Astrocyte (in vitro differentiated cells and primary cell): ENCODE measurements around the gene SUSD4. TPM values are rescaled to one million over a fixed set of nuclear protein-coding genes. Genes with fewer than 3 reads are reported as not detected.
A peak's percentile ranks its signal among the peaks of the same experiment; 100 is the strongest.

ENCODE experiments used
- DNase-seq: peaks from one replicate; pipeline ENCODE4 v3.0.0-alpha.2; 2010; ENCODE audit warnings: low read depth
- FAIRE-seq: peaks from 2 replicates; lab custom pipeline; 2011; peaks lifted over from hg19 to GRCh38; lab: Jason Lieb, UNC
- H2AFZ ChIP-seq: 2 replicates; pipeline ENCODE4 v1.6.0; 2012; ENCODE audit warnings: low read depth, low read length, inconsistent platforms
- H3K27ac ChIP-seq: 2 replicates; pipeline ENCODE4 v1.5.1; 2011; ENCODE audit warnings: low read depth, low read length, inconsistent platforms
- H3K27me3 ChIP-seq: 2 replicates; pipeline ENCODE4 v1.6.0; 2011; ENCODE audit warnings: low read length, inconsistent platforms; ENCODE audit not compliant: insufficient read depth
- H3K36me3 ChIP-seq: 2 replicates; pipeline ENCODE4 v1.5.1; 2011; ENCODE audit warnings: low read length, inconsistent platforms; ENCODE audit not compliant: insufficient read depth
- H3K4me1 ChIP-seq: 2 replicates; pipeline ENCODE4 v1.5.1; 2011; ENCODE audit warnings: low read length, inconsistent platforms; ENCODE audit not compliant: insufficient read depth
- H3K4me2 ChIP-seq: 2 replicates; pipeline ENCODE4 v1.6.0; 2012; ENCODE audit warnings: low read length, inconsistent platforms
- H3K4me3 ChIP-seq: 2 replicates; pipeline ENCODE4 v1.5.1; 2011; ENCODE audit warnings: low read depth, mild to moderate bottlenecking, low read length, inconsistent platforms; ENCODE audit not compliant: insufficient read depth
- H3K79me2 ChIP-seq: 2 replicates; pipeline ENCODE4 v1.6.0; 2012; ENCODE audit warnings: mild to moderate bottlenecking, low read length, inconsistent platforms; ENCODE audit not compliant: insufficient read depth
- H3K9ac ChIP-seq: 2 replicates; pipeline ENCODE4 v1.6.0; 2012; ENCODE audit warnings: mild to moderate bottlenecking, low read length, inconsistent platforms
- H3K9me3 ChIP-seq: 2 replicates; pipeline ENCODE4 v1.5.1; 2012; ENCODE audit warnings: low read depth, mild to moderate bottlenecking, low read length, inconsistent platforms; ENCODE audit not compliant: insufficient read depth
- H4K20me1 ChIP-seq: 2 replicates; pipeline ENCODE4 v1.6.0; 2012; ENCODE audit warnings: low read length, inconsistent platforms; ENCODE audit not compliant: insufficient read depth
- H3K27ac Mint-ChIP-seq: one replicate; pipeline ENCODE4 v1.8.0; 2021; ENCODE audit warnings: mild to moderate bottlenecking, mixed read lengths; ENCODE audit not compliant: unreplicated experiment
- H3K27me3 Mint-ChIP-seq: one replicate; pipeline ENCODE4 v1.8.0; 2021; ENCODE audit warnings: low read depth, mixed read lengths; ENCODE audit not compliant: unreplicated experiment
- H3K36me3 Mint-ChIP-seq: one replicate; pipeline ENCODE4 v1.8.0; 2021; ENCODE audit warnings: low read depth, mixed read lengths; ENCODE audit not compliant: unreplicated experiment
- H3K4me1 Mint-ChIP-seq: one replicate; pipeline ENCODE4 v1.8.0; 2021; ENCODE audit warnings: low read depth, mixed read lengths; ENCODE audit not compliant: unreplicated experiment
- H3K4me3 Mint-ChIP-seq: one replicate; pipeline ENCODE4 v1.8.0; 2021; ENCODE audit warnings: mild to moderate bottlenecking, moderate library complexity, mixed read lengths; ENCODE audit not compliant: unreplicated experiment
- H3K9me3 Mint-ChIP-seq: one replicate; pipeline ENCODE4 v1.8.0; 2021; ENCODE audit warnings: mild to moderate bottlenecking, mixed read lengths; ENCODE audit not compliant: unreplicated experiment
- EZH2 ChIP-seq: IDR thresholded peaks from 2 replicates; pipeline ENCODE4 v1.6.1; 2012; ENCODE audit warnings: mild to moderate bottlenecking, low read length, inconsistent platforms; ENCODE audit not compliant: insufficient read depth
- total RNA-seq: library from RNA; stranded (reverse); gene quantifications from 2 replicates; pipeline ENCODE4 v1.2.1, GENCODE V29; 2021
- TF ChIP-seq, protein P1 (sequence below): IDR thresholded peaks from 2 replicates; pipeline ENCODE4 v1.5.1; 2011; ENCODE audit warnings: low read depth, mild to moderate bottlenecking, inconsistent platforms, low read length, moderate library complexity; ENCODE audit not compliant: insufficient read depth

SUSD4 gene
- total RNA-seq, 1 donor from 2014 or later: 9.2 TPM

DNA sequence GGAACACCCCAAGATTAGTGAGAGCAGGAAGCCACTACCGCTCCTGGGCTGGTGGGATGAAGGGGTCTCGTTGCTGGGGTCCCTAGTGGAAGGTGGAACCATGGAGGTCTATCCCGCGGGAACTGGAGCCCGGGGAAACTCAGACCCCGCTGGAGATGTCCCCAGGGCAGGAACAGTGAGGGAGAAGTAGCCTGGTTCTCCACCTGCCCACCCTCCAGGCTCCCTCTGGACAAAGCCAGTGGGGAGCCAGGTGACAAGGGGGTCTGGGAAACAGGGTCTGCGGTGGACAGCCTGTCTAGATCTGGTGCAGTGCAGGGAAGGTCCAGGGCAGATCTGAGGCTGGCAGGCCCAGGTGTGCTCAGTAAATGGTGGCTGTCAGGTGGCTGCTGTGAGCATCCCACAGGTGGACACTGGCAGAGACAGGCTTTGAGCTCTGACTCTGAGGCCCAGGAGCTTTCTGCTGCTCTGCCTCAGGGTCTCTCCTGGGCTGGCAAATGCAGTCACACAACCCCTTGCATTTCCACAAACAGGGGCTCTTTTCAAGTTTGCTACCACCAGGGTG is 132.9 kb downstream of the SUSD4 start:
- Mint-ChIP-seq H3K36me3 (peaks cover 13% of the 10 kb centered on the region), H3K9me3 (peaks cover 1% of the 10 kb centered on the region), H3K27me3 (peaks cover 6% of the 10 kb centered on the region), H3K4me1 (peaks cover 60% of the 10 kb centered on the region), H3K4me3 (no peak overlapping the region), H3K27ac (peak overlapping the region; percentile 96)
- Histone ChIP-seq H3K36me3 (no peaks in the 10 kb centered on the region), H3K4me2 (peak overlapping the region; percentile 87), H4K20me1 (no peaks in the 10 kb centered on the region), H3K27ac (peak overlapping the region; percentile 99), H3K4me1 (peaks cover 53% of the 10 kb centered on the region), H2AFZ (peak overlapping the region; percentile 71), H3K9me3 (no peaks in the 10 kb centered on the region), H3K27me3 (no peaks in the 10 kb centered on the region), H3K4me3 (no peak overlapping the region), H3K79me2 (no peaks in the 10 kb centered on the region), H3K9ac (peak overlapping the region; percentile 86)
- TF ChIP-seq, protein P1, sequence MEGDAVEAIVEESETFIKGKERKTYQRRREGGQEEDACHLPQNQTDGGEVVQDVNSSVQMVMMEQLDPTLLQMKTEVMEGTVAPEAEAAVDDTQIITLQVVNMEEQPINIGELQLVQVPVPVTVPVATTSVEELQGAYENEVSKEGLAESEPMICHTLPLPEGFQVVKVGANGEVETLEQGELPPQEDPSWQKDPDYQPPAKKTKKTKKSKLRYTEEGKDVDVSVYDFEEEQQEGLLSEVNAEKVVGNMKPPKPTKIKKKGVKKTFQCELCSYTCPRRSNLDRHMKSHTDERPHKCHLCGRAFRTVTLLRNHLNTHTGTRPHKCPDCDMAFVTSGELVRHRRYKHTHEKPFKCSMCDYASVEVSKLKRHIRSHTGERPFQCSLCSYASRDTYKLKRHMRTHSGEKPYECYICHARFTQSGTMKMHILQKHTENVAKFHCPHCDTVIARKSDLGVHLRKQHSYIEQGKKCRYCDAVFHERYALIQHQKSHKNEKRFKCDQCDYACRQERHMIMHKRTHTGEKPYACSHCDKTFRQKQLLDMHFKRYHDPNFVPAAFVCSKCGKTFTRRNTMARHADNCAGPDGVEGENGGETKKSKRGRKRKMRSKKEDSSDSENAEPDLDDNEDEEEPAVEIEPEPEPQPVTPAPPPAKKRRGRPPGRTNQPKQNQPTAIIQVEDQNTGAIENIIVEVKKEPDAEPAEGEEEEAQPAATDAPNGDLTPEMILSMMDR: no peak
- no peak for TF ChIP-seq EZH2
- FAIRE-seq: no peak
- DNase-seq: no peak

DNA sequence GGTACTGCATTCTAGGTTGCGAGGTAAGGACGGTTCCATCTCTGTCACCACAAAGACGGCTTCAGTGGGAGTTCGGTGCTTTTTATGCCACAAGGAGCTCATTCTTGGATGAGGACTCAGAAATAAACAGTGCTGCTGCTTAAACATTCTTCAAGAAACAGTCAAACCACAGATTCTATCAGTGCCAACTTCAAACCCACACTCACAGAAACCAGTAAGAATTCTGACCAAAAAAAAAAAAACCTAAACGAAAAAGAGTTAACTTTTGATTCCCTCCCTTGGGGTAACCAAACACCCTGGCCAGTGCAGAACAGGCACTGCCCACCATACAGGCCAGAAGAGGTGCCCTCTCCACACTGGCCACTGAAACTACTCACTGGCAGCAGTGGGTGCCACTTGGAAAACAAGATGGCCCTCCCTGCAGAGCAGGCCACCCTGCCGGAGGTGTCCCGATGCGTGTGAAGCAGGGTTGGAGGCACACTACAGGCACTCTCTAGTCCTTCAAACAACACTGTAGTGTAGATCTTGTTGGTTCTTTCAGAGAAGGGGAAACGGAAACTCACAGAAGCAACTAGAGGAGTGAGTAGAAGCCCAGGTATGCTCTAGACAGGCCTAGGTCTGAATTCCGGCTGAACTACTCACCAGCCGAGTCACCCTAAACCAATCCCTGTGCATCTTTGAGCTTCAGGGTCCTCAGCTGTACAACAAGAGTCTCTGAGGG is 133.7 kb downstream of the SUSD4 start:
- H3K9ac ChIP-seq: peak overlapping the region; percentile 86
- no peaks in the 10 kb centered on the region for H3K9me3 ChIP-seq
- peak overlapping the region; percentile 71 for H2AFZ ChIP-seq
- peak overlapping the region; percentile 99 for H3K27ac ChIP-seq
- no peaks in the 10 kb centered on the region for H4K20me1 ChIP-seq
- H3K36me3 Mint-ChIP-seq: peaks cover 17% of the 10 kb centered on the region
- peak overlapping the region; percentile 87 for H3K4me2 ChIP-seq
- peak overlapping the region; percentile 96 for H3K27ac Mint-ChIP-seq
- DNase-seq (peak; percentile 97), FAIRE-seq (peak; percentile 99)
- no peaks in the 10 kb centered on the region for H3K27me3 ChIP-seq
- TF ChIP-seq EZH2: no peak
- TF ChIP-seq, protein P1: no peak
- no peaks in the 10 kb centered on the region for H3K36me3 ChIP-seq
- peaks cover 8% of the 10 kb centered on the region for H3K9me3 Mint-ChIP-seq
- no peaks in the 10 kb centered on the region for H3K79me2 ChIP-seq
- peaks cover 53% of the 10 kb centered on the region for H3K4me1 ChIP-seq
- peak overlapping the region; percentile 55 for H3K4me3 ChIP-seq
- H3K4me3 Mint-ChIP-seq: peak overlapping the region; percentile 31
- peaks cover 63% of the 10 kb centered on the region for H3K4me1 Mint-ChIP-seq
- peaks cover 9% of the 10 kb centered on the region for H3K27me3 Mint-ChIP-seq

DNA sequence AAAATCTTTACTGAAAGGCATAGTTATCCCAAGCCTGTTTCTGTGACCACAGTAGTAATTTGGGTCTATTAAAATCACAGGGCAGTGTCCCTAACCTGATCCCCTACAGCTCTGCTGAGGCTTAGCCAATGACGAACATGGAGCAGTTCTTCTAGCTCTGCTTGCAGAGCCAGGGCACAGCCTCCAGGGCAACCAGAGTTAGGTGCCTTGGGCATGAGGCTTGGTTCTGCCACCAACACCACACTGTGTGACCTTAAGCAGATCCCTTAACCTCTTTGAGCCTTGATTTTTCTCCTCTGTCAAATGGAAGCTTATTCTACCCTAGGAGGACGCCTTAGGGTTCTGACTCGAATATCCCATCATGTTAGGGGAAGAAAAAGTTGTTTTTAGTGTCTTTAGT is 134.2 kb downstream of the SUSD4 start:
- Histone ChIP-seq H3K4me2 (peak overlapping the region; percentile 87), H3K4me1 (peaks cover 51% of the 10 kb centered on the region), H3K36me3 (no peaks in the 10 kb centered on the region), H3K27ac (peak overlapping the region; percentile 99), H3K4me3 (peak overlapping the region; percentile 9), H4K20me1 (no peaks in the 10 kb centered on the region), H2AFZ (peak overlapping the region; percentile 7), H3K9ac (peak overlapping the region; percentile 86), H3K27me3 (no peaks in the 10 kb centered on the region), H3K9me3 (no peaks in the 10 kb centered on the region), H3K79me2 (no peaks in the 10 kb centered on the region)
- no peak for FAIRE-seq
- H3K4me3 Mint-ChIP-seq: peak overlapping the region; percentile 31
- H3K27me3 Mint-ChIP-seq: peaks cover 9% of the 10 kb centered on the region
- TF ChIP-seq EZH2: no peak
- TF ChIP-seq, protein P1: no peak
- H3K36me3 Mint-ChIP-seq: peaks cover 19% of the 10 kb centered on the region
- H3K9me3 Mint-ChIP-seq: peaks cover 8% of the 10 kb centered on the region
- peaks cover 62% of the 10 kb centered on the region for H3K4me1 Mint-ChIP-seq
- H3K27ac Mint-ChIP-seq: peak overlapping the region; percentile 96
- no peak for DNase-seq
